Stimulated activated CD4-positive, alpha-beta T cell treated with anti-CD3 and anti-CD28 coated beads, TNF-alpha, amount 100 ng/mL, for 24 hours (primary cell): Measurements from ENCODE around the gene RPA3.

Experiments used
- DNase-seq, 3 experiments: peaks; one replicate each; pipeline ENCODE4 v3.0.0-alpha.2; 2020; ENCODE audit warnings: low read depth in 3 of 3

RPA3 gene

DNA sequence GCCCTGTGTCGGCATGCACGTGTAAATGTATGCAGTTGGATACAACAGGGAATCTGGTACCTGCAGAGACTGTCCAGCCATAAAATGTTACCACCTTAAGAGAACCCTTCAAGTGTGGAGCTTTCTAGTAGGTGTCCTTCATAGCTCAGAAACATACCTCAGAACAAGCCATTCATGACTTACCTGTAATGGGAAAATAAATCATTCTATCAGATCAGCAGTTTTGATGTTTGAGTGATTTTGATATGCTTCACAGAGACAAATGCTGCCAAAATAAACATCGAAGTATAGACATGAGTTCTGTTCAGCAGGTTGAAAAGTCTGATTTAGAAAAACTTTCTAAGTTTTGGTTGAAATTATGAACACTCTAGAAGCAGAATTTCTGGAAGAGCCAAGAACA, 111.4 kb downstream of the RPA3 start:
- DNase-seq, result no peak

DNA sequence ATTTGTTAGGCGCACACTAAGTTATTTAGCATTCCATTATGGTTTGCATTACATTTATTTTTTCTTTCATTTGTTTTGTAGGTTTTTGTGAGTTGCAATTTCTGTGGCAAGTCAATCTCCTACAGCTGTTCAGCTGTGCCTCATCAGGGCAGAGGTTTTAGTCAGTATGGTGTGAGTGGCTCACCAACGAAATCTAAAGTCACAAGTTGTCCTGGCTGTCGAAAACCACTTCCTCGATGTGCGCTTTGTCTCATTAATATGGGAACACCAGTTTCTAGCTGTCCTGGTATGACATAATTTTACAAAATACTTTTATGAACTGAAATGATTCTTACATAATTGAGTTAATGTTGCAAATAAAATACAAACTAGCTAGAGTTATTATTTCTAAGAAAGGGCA, 122.2 kb downstream of the RPA3 start:
- no peak for DNase-seq

DNA sequence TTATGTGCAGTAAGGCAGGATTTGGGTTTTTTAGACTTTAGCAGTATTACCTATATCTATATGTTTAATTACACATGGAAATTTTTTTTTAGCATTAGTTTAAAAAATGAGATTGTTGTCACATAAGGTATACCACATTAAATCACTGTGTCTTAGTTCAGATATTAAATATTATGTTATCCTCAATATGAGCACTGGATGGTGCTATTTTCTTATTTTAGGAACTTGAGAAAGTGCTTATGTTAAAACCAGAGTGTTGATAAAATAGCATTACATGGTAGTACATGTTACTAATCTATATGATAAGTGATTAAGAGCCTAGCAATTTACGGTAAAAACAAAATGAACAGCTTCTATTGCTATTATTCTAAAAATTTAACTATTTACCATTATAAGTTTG, 123.0 kb downstream of the RPA3 start:
- DNase-seq, result no peak
